ENCODE results near the gene MRPS15.

Gene MRPS15

GRCh38 chr1:36420409-36420808, 43.8 kb downstream of the MRPS15 start:
- no peak for DNase-seq (ENCODE audit: low read depth in 2 of 2)

- no peak for DNase-seq (ENCODE audit: low read depth in 2 of 2)
Observed at GRCh38 chr1:36419569-36419968, 44.6 kb downstream of the MRPS15 start.

GRCh38 chr1:36419140-36419539, 45.0 kb downstream of the MRPS15 start:
- no peak for DNase-seq (ENCODE audit: low read depth in 2 of 2)

GRCh38 chr1:36417931-36418330, 46.3 kb downstream of the MRPS15 start:
- DNase-seq (ENCODE audit: low read depth in 2 of 2), result no peak

GRCh38 chr1:36415661-36416326, 48.4 kb downstream of the MRPS15 start:
- DNase-seq (ENCODE audit: low read depth in 2 of 2), result no peak

GRCh38 chr1:36414384-36414783, 49.8 kb downstream of the MRPS15 start:
- DNase-seq (ENCODE audit: low read depth in 2 of 2), result no peak

GRCh38 chr1:36411674-36412648, 52.2 kb downstream of the MRPS15 start:
- no peak for DNase-seq (ENCODE audit: low read depth in 2 of 2)

GRCh38 chr1:36408479-36408878, 55.7 kb downstream of the MRPS15 start:
- DNase-seq (ENCODE audit: low read depth in 2 of 2), result no peak

- DNase-seq (ENCODE audit: low read depth in 2 of 2), result no peak
Observed at GRCh38 chr1:36406440-36406839, 57.7 kb downstream of the MRPS15 start.
